ENCODE data around the gene ATP2B2.
A peak's percentile ranks its signal among the peaks of the same experiment; 100 is the strongest.

ATP2B2 gene

DNA sequence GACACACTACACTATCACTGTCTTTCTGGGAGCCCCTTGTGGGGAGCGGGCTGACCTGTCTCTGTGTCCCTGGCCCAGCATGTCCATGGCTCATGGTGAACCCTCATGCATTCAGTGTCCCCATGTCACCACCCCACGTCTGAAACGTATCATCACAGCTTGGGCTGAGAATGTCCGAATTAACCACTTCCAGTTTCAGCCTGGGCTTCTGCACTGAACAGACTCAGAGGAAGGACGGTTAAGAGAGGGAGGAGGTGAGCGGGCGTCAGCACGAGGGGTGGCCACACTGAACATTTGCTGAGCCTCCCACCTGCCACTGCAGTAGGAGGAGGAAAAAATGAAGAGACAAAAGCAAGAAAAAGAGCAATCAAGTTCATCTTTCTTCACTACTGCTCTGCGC, 30.5 kb downstream of the ATP2B2 start:
- in situ Hi-C loops (cut with MboI; ENCODE audit: low pct_unique_long_range_greater_than_20kb, low sequenced_read_pairs, unreplicated experiment), result no loop called here
- peak; percentile 73 for DNase-seq (ENCODE audit: low spot score)
- TF ChIP-seq, protein P1, sequence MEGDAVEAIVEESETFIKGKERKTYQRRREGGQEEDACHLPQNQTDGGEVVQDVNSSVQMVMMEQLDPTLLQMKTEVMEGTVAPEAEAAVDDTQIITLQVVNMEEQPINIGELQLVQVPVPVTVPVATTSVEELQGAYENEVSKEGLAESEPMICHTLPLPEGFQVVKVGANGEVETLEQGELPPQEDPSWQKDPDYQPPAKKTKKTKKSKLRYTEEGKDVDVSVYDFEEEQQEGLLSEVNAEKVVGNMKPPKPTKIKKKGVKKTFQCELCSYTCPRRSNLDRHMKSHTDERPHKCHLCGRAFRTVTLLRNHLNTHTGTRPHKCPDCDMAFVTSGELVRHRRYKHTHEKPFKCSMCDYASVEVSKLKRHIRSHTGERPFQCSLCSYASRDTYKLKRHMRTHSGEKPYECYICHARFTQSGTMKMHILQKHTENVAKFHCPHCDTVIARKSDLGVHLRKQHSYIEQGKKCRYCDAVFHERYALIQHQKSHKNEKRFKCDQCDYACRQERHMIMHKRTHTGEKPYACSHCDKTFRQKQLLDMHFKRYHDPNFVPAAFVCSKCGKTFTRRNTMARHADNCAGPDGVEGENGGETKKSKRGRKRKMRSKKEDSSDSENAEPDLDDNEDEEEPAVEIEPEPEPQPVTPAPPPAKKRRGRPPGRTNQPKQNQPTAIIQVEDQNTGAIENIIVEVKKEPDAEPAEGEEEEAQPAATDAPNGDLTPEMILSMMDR (IDR thresholded peaks at IDR 0.05; ENCODE audit: extremely low read depth, insufficient read depth, missing control alignments), result peak; percentile 29

DNA sequence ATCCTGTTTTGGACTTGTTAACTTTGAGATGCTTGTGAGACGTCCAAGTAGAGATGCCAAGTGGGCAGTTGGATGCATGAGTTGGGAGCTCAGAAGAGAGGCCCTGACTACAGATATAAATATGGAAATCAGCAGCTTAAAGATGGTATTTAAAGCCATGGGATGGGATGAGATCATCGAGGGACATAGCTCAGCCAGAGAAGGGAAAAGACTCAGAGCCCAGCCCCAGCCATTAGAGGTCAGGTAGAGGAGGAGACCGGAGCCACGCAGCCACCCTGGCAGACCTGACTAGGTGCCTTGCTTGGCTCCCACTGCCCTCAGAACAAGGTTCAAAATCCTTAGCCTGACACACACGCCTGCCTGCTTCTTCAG, 31.1 kb downstream of the ATP2B2 start:
- DNase-seq (ENCODE audit: low spot score), result no peak
- TF ChIP-seq, protein P1 (IDR thresholded peaks at IDR 0.05; ENCODE audit: extremely low read depth, insufficient read depth, missing control alignments), result no peak
- in situ Hi-C loops (cut with MboI; ENCODE audit: low pct_unique_long_range_greater_than_20kb, low sequenced_read_pairs, unreplicated experiment), result no loop called here

DNA sequence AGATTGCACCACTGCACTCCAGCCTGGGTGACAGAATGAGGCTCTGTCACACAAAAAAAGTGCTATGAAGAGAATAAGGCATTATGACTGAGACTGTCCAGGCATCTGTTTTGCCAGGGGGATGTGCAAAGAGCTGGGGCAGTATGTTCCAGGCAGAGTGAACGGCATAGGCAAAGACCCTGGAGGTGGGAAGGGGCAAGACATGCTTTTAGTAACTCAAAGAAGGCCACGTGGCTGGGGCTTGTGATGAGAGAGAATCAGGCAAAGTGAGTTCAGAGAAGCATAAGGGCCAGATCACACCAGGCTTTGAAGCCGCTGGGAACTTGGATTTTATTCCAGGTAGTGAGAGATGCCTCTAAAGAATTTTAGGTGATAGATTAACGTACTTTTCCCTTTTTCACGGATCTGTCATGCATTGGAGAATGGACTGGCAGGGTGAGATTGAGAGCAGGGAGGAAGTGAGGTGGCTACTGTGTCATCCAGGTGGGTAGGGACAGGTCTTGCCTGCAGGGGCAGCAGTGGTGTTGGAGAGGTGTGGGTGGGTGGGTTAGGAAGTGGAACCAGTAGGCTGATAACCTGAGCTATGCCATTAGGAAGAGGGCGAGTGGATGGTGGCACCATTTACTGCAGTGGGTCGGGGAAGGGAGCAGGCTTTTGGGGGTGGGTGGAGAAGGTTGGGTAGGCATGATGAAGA, 31.7 kb downstream of the ATP2B2 start:
- TF ChIP-seq, protein P1 (IDR thresholded peaks at IDR 0.05; ENCODE audit: extremely low read depth, insufficient read depth, missing control alignments), result no peak
- in situ Hi-C loops (cut with MboI; ENCODE audit: low pct_unique_long_range_greater_than_20kb, low sequenced_read_pairs, unreplicated experiment), result no loop called here
- no peak for DNase-seq (ENCODE audit: low spot score)

DNA sequence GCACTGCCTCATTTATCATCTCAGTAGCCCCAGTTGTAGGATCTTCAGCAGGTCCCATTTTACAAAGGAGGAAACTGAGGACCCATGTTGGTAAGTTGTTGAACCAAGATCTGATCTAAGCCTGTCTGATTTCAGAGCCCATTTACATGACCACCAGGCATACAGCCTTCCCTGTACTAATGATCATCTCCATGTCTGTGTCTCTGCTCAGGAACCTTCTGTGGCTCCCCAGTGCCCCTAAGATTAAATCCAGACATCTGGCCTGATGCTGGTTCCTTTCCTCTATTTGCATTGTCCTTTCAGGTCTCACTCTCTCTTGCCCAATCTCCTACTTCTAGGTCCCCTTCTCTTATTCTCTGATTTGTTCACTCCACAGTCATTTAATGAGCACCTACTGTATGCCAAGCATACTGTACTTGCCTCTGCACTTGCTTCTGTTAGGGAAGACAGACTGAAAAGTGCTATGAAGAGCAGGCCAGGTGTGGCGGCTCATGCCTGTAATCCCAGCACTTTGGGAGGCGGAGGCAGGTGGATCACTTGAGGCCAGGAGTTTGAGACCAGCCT, 32.4 kb downstream of the ATP2B2 start:
- TF ChIP-seq, protein P1 (IDR thresholded peaks at IDR 0.05; ENCODE audit: extremely low read depth, insufficient read depth, missing control alignments), result no peak
- DNase-seq (ENCODE audit: low spot score), result no peak
- in situ Hi-C loops (cut with MboI; ENCODE audit: low pct_unique_long_range_greater_than_20kb, low sequenced_read_pairs, unreplicated experiment), result no loop called here

DNA sequence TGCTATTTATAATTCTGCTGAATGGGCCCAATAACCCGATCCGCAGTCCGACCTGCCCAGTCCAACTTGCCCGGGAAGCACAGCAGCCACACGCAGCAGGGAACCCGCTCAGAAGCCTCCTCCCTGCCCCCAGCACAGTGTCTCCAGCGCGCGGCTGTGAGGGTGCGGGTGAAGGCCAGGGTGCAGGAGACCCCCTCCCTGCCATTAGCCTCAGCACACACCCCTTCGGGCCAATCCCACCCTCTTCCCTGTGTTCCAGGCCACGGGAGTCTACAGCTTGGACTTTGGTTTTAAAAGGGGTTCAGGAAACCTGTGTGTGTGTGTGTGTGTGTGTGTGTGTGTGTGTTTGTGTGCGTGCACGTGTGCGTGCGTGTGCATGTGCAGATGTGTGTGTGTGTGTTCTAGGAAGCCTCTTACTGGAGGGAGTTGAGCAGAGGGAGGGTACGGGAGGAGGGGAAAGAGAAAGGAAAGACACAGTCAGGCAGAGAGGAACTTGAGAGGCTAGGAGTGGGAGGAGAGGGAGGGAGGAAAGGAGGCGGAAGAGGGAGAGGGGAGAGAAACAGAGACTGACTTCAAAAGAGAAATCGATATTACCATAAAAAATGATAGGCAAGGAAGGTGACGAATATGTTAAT, 34.2 kb downstream of the ATP2B2 start:
- in situ Hi-C loops (cut with MboI; ENCODE audit: low pct_unique_long_range_greater_than_20kb, low sequenced_read_pairs, unreplicated experiment), result no loop called here
- TF ChIP-seq, protein P1 (IDR thresholded peaks at IDR 0.05; ENCODE audit: extremely low read depth, insufficient read depth, missing control alignments), result no peak
- no peak for DNase-seq (ENCODE audit: low spot score)

GRCh38 chr3:10470120-10471053, 35.0 kb downstream of the ATP2B2 start:
- in situ Hi-C loops (cut with MboI; ENCODE audit: low pct_unique_long_range_greater_than_20kb, low sequenced_read_pairs, unreplicated experiment), result no loop called here
- no peak for DNase-seq (ENCODE audit: low spot score)
- TF ChIP-seq, protein P1 (IDR thresholded peaks at IDR 0.05; ENCODE audit: extremely low read depth, insufficient read depth, missing control alignments), result no peak

Data from GM13977 (cell line).